ENCODE results near the gene SEMA3A.
"Not testable (repeated sequence)": the region's sequence is repeated elsewhere in the genome, so short reads cannot be mapped to it uniquely, and the experiment has no call there.

SEMA3A gene

GRCh38 chr7:84152995-84153394 is 41.6 kb downstream of the SEMA3A start:
- no peak for DNase-seq (ENCODE audit: low read depth in 2 of 2)

GRCh38 chr7:84150370-84150769 is 44.2 kb downstream of the SEMA3A start:
- not testable (repeated sequence) for DNase-seq (ENCODE audit: low read depth in 2 of 2)

- no peak for DNase-seq (ENCODE audit: low read depth in 2 of 2)
Observed at GRCh38 chr7:84149573-84149972, 45.0 kb downstream of the SEMA3A start.

- no peak for DNase-seq (ENCODE audit: low read depth in 2 of 2)
Observed at GRCh38 chr7:84145892-84146291, 48.7 kb downstream of the SEMA3A start.

GRCh38 chr7:84144935-84145334 is 49.7 kb downstream of the SEMA3A start:
- no peak for DNase-seq (ENCODE audit: low read depth in 2 of 2)

GRCh38 chr7:84144480-84144879 is 50.1 kb downstream of the SEMA3A start:
- no peak for DNase-seq (ENCODE audit: low read depth in 2 of 2)

- DNase-seq (ENCODE audit: low read depth in 2 of 2) = no peak
Observed at GRCh38 chr7:84142726-84143125, 51.9 kb downstream of the SEMA3A start.

- no peak for DNase-seq (ENCODE audit: low read depth in 2 of 2)
Observed at GRCh38 chr7:84139986-84140729, 54.4 kb downstream of the SEMA3A start.

- no peak for DNase-seq (ENCODE audit: low read depth in 2 of 2)
Observed at GRCh38 chr7:84138411-84138810, 56.2 kb downstream of the SEMA3A start.

- DNase-seq (ENCODE audit: low read depth in 2 of 2) = no peak
Observed at GRCh38 chr7:84137812-84138211, 56.8 kb downstream of the SEMA3A start.

GRCh38 chr7:84136809-84137208 is 57.8 kb downstream of the SEMA3A start:
- DNase-seq (ENCODE audit: low read depth in 2 of 2) = no peak

- DNase-seq (ENCODE audit: low read depth in 2 of 2) = no peak
Observed at GRCh38 chr7:84136336-84136735, 58.3 kb downstream of the SEMA3A start.

- no peak for DNase-seq (ENCODE audit: low read depth in 2 of 2)
Observed at GRCh38 chr7:84134169-84134568, 60.4 kb downstream of the SEMA3A start.

- no peak for DNase-seq (ENCODE audit: low read depth in 2 of 2)
Observed at GRCh38 chr7:84125654-84126053, 68.9 kb downstream of the SEMA3A start.

GRCh38 chr7:84123965-84124547 is 70.5 kb downstream of the SEMA3A start:
- DNase-seq (ENCODE audit: low read depth in 2 of 2) = no peak

GRCh38 chr7:84122582-84123360 is 71.8 kb downstream of the SEMA3A start:
- no peak for DNase-seq (ENCODE audit: low read depth in 2 of 2)

GRCh38 chr7:84117304-84117703 is 77.3 kb downstream of the SEMA3A start:
- no peak for DNase-seq (ENCODE audit: low read depth in 2 of 2)

GRCh38 chr7:84113906-84114850 is 80.4 kb downstream of the SEMA3A start:
- no peak for DNase-seq (ENCODE audit: low read depth in 2 of 2)

GRCh38 chr7:84113286-84113685 is 81.3 kb downstream of the SEMA3A start:
- DNase-seq (ENCODE audit: low read depth in 2 of 2) = no peak

- no peak for DNase-seq (ENCODE audit: low read depth in 2 of 2)
Observed at GRCh38 chr7:84112771-84113170, 81.8 kb downstream of the SEMA3A start.

- no peak for DNase-seq (ENCODE audit: low read depth in 2 of 2)
Observed at GRCh38 chr7:84111842-84112241, 82.7 kb downstream of the SEMA3A start.

- no peak for DNase-seq (ENCODE audit: low read depth in 2 of 2)
Observed at GRCh38 chr7:84110400-84110799, 84.2 kb downstream of the SEMA3A start.

All from activated CD4-positive, alpha-beta T cell treated with anti-CD3 and anti-CD28 coated beads for 24 hours (primary cell).